PC-3 (cell line): ENCODE data around the gene RERE. TPM values are rescaled to one million over a fixed set of nuclear protein-coding genes. Genes with fewer than 3 reads are reported as not detected.

Source experiments
- ATAC-seq: fragments of 200-7000 bp; cut with Tn5 transposase; 2 replicates; pipeline ENCODE4 v1.9.1; 2020; ENCODE audit warnings: mild to moderate bottlenecking, moderate library complexity
- BruUV-seq: library from RNA; stranded (reverse); fragments of 400-500 nt; replicated peaks from 2 replicates; lab custom pipeline; 2021; lab: Mats Ljungman, UMichigan
- CTCF ChIA-PET: fragments of 300-600 bp; sonication (Branson Sonifier 250); formaldehyde crosslinking; loops from one replicate; lab custom pipeline; 2022; ENCODE audit warnings: antibody characterized with exemption; lab: Charles Lee
- POLR2A ChIA-PET: fragments of 300-600 bp; sonication (Branson Sonifier 250); formaldehyde crosslinking; loops from one replicate; lab custom pipeline; 2022; ENCODE audit warnings: antibody characterized with exemption; ENCODE audit not compliant: unreplicated experiment; lab: Charles Lee
- DNase-seq: peaks from one replicate; pipeline ENCODE4 v3.0.0-alpha.2; 2015
- H2AFZ ChIP-seq: fragments of 300-600 bp; sonication (generic); 2 replicates; pipeline ENCODE4 v1.6.0; 2016; ENCODE audit warnings: antibody characterized with exemption, low read length
- H3F3A ChIP-seq: fragments of 300-600 bp; sonication (generic); one replicate; pipeline ENCODE4 v1.6.0; 2017; ENCODE audit warnings: antibody characterized with exemption, low read length, control low read depth, mild to moderate bottlenecking; ENCODE audit not compliant: unreplicated experiment
- H3K27ac ChIP-seq: fragments of 300-600 bp; sonication (generic); 2 replicates; pipeline ENCODE4 v1.5.1; 2016; ENCODE audit warnings: mild to moderate bottlenecking, low read length
- H3K27me3 ChIP-seq: fragments of 300-600 bp; sonication (generic); 2 replicates; pipeline ENCODE4 v1.6.1; 2016; ENCODE audit warnings: low read length, mixed read lengths
- H3K36me3 ChIP-seq: fragments of 300-600 bp; sonication (generic); 2 replicates; pipeline ENCODE4 v1.6.1; 2016; ENCODE audit warnings: low read depth, mixed run types, low read length, mixed read lengths
- H3K4me1 ChIP-seq: fragments of 300-600 bp; sonication (generic); 2 replicates; pipeline ENCODE4 v1.5.1; 2016; ENCODE audit warnings: low read length; ENCODE audit not compliant: insufficient read depth
- H3K4me2 ChIP-seq: fragments of 300-600 bp; sonication (generic); 2 replicates; pipeline ENCODE4 v1.6.0; 2016; ENCODE audit warnings: low read length
- H3K4me3 ChIP-seq: fragments of 300-600 bp; sonication (generic); 2 replicates; pipeline ENCODE4 v1.5.1; 2016; ENCODE audit warnings: mild to moderate bottlenecking, low read length, mixed read lengths
- H3K79me2 ChIP-seq: fragments of 300-600 bp; sonication (generic); 2 replicates; pipeline ENCODE4 v1.6.1; 2017; ENCODE audit warnings: low read length, mixed read lengths
- H3K9ac ChIP-seq: fragments of 300-600 bp; sonication (generic); 2 replicates; pipeline ENCODE4 v1.6.0; 2016; ENCODE audit warnings: mild to moderate bottlenecking, low read length
- H3K9me2 ChIP-seq: fragments of 300-600 bp; sonication (generic); replicated peaks from 2 replicates; pipeline ENCODE4 v1.6.1; 2016; ENCODE audit warnings: mixed run types, low read length, mixed read lengths
- H3K9me3 ChIP-seq: fragments of 300-600 bp; sonication (generic); 2 replicates; pipeline ENCODE4 v1.6.1; 2016; ENCODE audit warnings: low read length, mixed read lengths
- H4K20me1 ChIP-seq: fragments of 300-600 bp; sonication (generic); 2 replicates; pipeline ENCODE4 v1.6.1; 2016; ENCODE audit warnings: low read length, mixed read lengths
- CTCF ChIP-seq: fragments of 300-600 bp; sonication (generic); conservative IDR thresholded peaks from 2 replicates; pipeline ENCODE4 v1.5.1; 2017; ENCODE audit warnings: antibody characterized with exemption, low read depth, mild to moderate bottlenecking, low read length
- EZH2 ChIP-seq: fragments of 300-600 bp; sonication (generic); IDR thresholded peaks from one replicate; pipeline ENCODE4 v1.6.1; 2017; ENCODE audit warnings: antibody characterized with exemption, mild to moderate bottlenecking, low read length; ENCODE audit not compliant: unreplicated experiment
- EZH2phosphoT487 ChIP-seq: fragments of 300-600 bp; sonication (generic); IDR thresholded peaks from 2 replicates; pipeline ENCODE4 v1.6.1; 2018; ENCODE audit warnings: mild to moderate bottlenecking, antibody characterized with exemption, low read length, borderline replicate concordance
- intact Hi-C: fragments of 100-400 bp; cut with micrococcal nuclease; formaldehyde crosslinking; loops from 2 replicates; pipeline ENCODE4 v1.9.0; 2023
- total RNA-seq: library from RNA; depleted of rRNA; stranded (reverse); fragments of >200 nt; gene quantifications from 2 replicates; pipeline ENCODE4 v1.2.3, GENCODE V29; 2014

RERE gene
- total RNA-seq, 1 experiment from 2014 or later, result 24.2 TPM

- Histone ChIP-seq H3K79me2 (peaks cover 16% of the 10 kb centered on the region; the same call in 1 of the 2 replicates), H4K20me1 (no peaks in the 10 kb centered on the region), H2AFZ (no peak overlapping the region), H3K9me2 (no peaks in the 10 kb centered on the region), H3K36me3 (no peaks in the 10 kb centered on the region), H3K9me3 (no peaks in the 10 kb centered on the region), H3K4me1 (peaks cover 11% of the 10 kb centered on the region), H3K27ac (no peak overlapping the region), H3K4me2 (no peak overlapping the region), H3K27me3 (no peaks in the 10 kb centered on the region), H3F3A (peaks cover 4% of the 10 kb centered on the region), H3K9ac (no peak overlapping the region), H3K4me3 (no peak overlapping the region)
- no peak for ATAC-seq
- BruUV-seq, result no TSS peak
- no peak for DNase-seq
- intact Hi-C loops, result no loop called here
- no peak for TF ChIP-seq CTCF
- no peak for TF ChIP-seq EZH2phosphoT487
- no peak for TF ChIP-seq EZH2
- POLR2A ChIA-PET, result no interaction called here
- CTCF ChIA-PET, result interaction anchor here (0.7 kb wide), 1 partner anchor 82 kb away, joined by 3 read pairs; no protein-coding TSS in a partner anchor
Observed at GRCh38 chr1:8780405-8780804, 37.0 kb downstream of the RERE start.

GRCh38 chr1:8777867-8778266 lies 39.6 kb downstream of the RERE start:
- Histone ChIP-seq H3K4me2 (no peak overlapping the region), H3K9me3 (no peaks in the 10 kb centered on the region), H3K36me3 (no peaks in the 10 kb centered on the region), H3K4me3 (no peak overlapping the region), H3F3A (peaks cover 4% of the 10 kb centered on the region), H3K27ac (no peak overlapping the region), H4K20me1 (no peaks in the 10 kb centered on the region), H3K9me2 (no peaks in the 10 kb centered on the region), H3K9ac (no peak overlapping the region), H3K27me3 (no peaks in the 10 kb centered on the region), H3K4me1 (peaks cover 11% of the 10 kb centered on the region), H3K79me2 (peaks cover 10% of the 10 kb centered on the region; the same call in 1 of the 2 replicates), H2AFZ (no peak overlapping the region)
- ChIA-PET CTCF (no interaction called here), POLR2A (interaction anchor here (0.6 kb wide), 2 partner anchors 17 kb away, joined by 4 read pairs; no protein-coding TSS in a partner anchor)
- no peak for TF ChIP-seq CTCF
- TF ChIP-seq EZH2phosphoT487, result no peak
- TF ChIP-seq EZH2, result no peak
- intact Hi-C loops, result no loop called here
- no TSS peak for BruUV-seq
- peak; percentile 64 for DNase-seq
- peak; percentile 97 for ATAC-seq

- no TSS peak for BruUV-seq
- Histone ChIP-seq H3K36me3 (no peaks in the 10 kb centered on the region), H3K79me2 (peaks cover 10% of the 10 kb centered on the region; the same call in 1 of the 2 replicates), H3K4me1 (peaks cover 11% of the 10 kb centered on the region), H3K4me3 (no peak overlapping the region), H3F3A (peaks cover 4% of the 10 kb centered on the region), H2AFZ (no peak overlapping the region), H3K27ac (no peak overlapping the region), H3K9me2 (no peaks in the 10 kb centered on the region), H4K20me1 (no peaks in the 10 kb centered on the region), H3K27me3 (no peaks in the 10 kb centered on the region), H3K9me3 (no peaks in the 10 kb centered on the region), H3K4me2 (no peak overlapping the region), H3K9ac (no peak overlapping the region)
- ChIA-PET CTCF (interaction anchor here (0.6 kb wide), 1 partner anchor 10 kb away, joined by 3 read pairs; no protein-coding TSS in a partner anchor), POLR2A (no interaction called here)
- ATAC-seq (no peak), DNase-seq (no peak)
- intact Hi-C loops, result no loop called here
- TF ChIP-seq CTCF, result no peak
- TF ChIP-seq EZH2, result no peak
- no peak for TF ChIP-seq EZH2phosphoT487
Observed at GRCh38 chr1:8776104-8776503, 41.3 kb downstream of the RERE start.
